Chondrocyte (in vitro differentiated cells): Measurements from ENCODE around the gene SMIM7. TPM values are rescaled to one million over a fixed set of nuclear protein-coding genes. Genes with fewer than 3 reads are reported as not detected.

Experiments
- DNase-seq: peaks from one replicate; pipeline ENCODE4 v3.0.0; 2021; ENCODE audit warnings: mixed read lengths, low spot score
- H3K27ac Mint-ChIP-seq: one replicate; pipeline ENCODE4 v1.8.0; 2021; ENCODE audit warnings: mild to moderate bottlenecking, moderate library complexity, mixed read lengths; ENCODE audit not compliant: unreplicated experiment
- H3K27me3 Mint-ChIP-seq: 2 replicates; pipeline ENCODE4 v1.8.0; 2021; ENCODE audit warnings: low read depth, mixed read lengths
- H3K36me3 Mint-ChIP-seq: 2 replicates; pipeline ENCODE4 v1.8.0; 2021; ENCODE audit warnings: low read depth, mixed read lengths
- H3K4me1 Mint-ChIP-seq: 2 replicates; pipeline ENCODE4 v1.8.0; 2021; ENCODE audit warnings: low read depth, mild to moderate bottlenecking, mixed read lengths
- H3K4me3 Mint-ChIP-seq: one replicate; pipeline ENCODE4 v1.8.0; 2021; ENCODE audit warnings: mild to moderate bottlenecking, moderate library complexity, mixed read lengths; ENCODE audit not compliant: unreplicated experiment
- H3K9me3 Mint-ChIP-seq: 2 replicates; pipeline ENCODE4 v1.8.0; 2021; ENCODE audit warnings: low read depth, mixed read lengths
- total RNA-seq: library from RNA; stranded (reverse); gene quantifications from 3 replicates; pipeline ENCODE4 v1.2.1, GENCODE V29; 2021
- TF ChIP-seq, protein P1 (sequence below): fragments of 200-600 bp; sonication (generic); IDR thresholded peaks from 2 replicates; pipeline ENCODE4 v1.5.0; 2021; ENCODE audit warnings: antibody characterized with exemption, mild to moderate bottlenecking, moderate library complexity

SMIM7 gene
- total RNA-seq, 1 donor from 2014 or later: 47.7 TPM

DNA sequence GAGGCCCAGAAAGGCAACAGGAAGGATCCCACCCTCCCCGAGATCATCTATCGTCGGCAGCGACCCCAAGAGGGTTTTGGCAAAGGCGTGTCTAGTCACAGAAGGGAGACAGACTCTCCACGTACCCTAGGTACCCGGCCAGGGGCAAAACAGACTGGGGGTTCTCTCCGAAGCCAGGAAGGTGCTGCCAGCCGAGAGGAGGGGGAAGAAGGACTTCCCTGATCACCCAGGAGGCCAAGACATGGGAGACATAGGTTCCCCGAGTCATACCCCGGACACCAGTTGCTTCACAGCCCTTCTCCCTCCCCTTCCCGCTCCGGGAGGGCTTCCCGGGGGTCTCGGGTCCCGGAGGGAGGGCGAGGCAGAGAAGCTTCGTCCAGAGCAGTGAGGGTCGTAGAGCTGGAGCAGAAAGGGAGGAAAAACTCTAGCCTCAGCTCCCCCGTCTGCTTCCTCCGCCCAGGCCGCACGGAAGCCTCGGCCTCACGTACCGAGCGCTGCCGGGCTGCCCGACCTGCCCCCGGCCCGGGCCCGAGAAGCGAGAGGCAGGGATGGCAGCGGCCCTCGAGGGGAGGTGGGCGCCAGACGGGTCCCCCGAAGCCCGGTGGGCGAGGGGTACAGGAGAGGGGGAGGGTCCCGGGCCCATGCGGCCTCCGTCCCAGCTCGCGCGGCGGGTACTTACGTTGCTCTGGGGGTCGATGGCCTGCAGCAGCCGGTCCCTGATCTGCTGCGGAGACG, 32.6 kb downstream of the SMIM7 start:
- H3K27me3 Mint-ChIP-seq: no peaks in the 10 kb centered on the region
- peaks cover 4% of the 10 kb centered on the region for H3K36me3 Mint-ChIP-seq
- no peak for DNase-seq
- peaks cover 32% of the 10 kb centered on the region for H3K4me1 Mint-ChIP-seq
- H3K9me3 Mint-ChIP-seq: no peaks in the 10 kb centered on the region
- TF ChIP-seq, protein P1, sequence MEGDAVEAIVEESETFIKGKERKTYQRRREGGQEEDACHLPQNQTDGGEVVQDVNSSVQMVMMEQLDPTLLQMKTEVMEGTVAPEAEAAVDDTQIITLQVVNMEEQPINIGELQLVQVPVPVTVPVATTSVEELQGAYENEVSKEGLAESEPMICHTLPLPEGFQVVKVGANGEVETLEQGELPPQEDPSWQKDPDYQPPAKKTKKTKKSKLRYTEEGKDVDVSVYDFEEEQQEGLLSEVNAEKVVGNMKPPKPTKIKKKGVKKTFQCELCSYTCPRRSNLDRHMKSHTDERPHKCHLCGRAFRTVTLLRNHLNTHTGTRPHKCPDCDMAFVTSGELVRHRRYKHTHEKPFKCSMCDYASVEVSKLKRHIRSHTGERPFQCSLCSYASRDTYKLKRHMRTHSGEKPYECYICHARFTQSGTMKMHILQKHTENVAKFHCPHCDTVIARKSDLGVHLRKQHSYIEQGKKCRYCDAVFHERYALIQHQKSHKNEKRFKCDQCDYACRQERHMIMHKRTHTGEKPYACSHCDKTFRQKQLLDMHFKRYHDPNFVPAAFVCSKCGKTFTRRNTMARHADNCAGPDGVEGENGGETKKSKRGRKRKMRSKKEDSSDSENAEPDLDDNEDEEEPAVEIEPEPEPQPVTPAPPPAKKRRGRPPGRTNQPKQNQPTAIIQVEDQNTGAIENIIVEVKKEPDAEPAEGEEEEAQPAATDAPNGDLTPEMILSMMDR: peak; percentile 6
- H3K4me3 Mint-ChIP-seq: peak overlapping the region; percentile 89
- H3K27ac Mint-ChIP-seq: peak overlapping the region; percentile 95

DNA sequence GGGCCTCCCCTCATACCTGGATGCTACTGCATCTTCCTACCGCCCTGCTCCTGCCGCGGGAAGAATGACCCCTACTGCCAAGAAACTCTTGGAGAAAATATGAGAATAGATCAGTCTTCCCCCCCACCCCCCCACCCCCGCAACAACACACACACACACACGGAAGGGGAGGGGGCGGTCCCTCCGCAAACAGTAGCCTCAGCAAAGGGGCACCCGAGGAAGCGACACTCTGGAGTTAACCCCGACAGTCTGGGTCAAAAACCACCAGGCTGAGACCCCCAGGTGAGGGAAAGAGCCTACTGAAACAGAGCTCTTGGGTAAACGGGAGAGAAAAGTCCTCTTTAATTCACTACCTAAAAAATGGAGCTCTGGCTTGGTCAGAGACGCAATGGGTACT, 33.1 kb downstream of the SMIM7 start:
- TF ChIP-seq, protein P1: no peak
- Mint-ChIP-seq H3K27me3 (no peaks in the 10 kb centered on the region), H3K9me3 (no peaks in the 10 kb centered on the region), H3K36me3 (peaks cover 2% of the 10 kb centered on the region), H3K27ac (peak overlapping the region; percentile 95), H3K4me1 (peaks cover 32% of the 10 kb centered on the region), H3K4me3 (peak overlapping the region; percentile 89)
- DNase-seq: no peak

DNA sequence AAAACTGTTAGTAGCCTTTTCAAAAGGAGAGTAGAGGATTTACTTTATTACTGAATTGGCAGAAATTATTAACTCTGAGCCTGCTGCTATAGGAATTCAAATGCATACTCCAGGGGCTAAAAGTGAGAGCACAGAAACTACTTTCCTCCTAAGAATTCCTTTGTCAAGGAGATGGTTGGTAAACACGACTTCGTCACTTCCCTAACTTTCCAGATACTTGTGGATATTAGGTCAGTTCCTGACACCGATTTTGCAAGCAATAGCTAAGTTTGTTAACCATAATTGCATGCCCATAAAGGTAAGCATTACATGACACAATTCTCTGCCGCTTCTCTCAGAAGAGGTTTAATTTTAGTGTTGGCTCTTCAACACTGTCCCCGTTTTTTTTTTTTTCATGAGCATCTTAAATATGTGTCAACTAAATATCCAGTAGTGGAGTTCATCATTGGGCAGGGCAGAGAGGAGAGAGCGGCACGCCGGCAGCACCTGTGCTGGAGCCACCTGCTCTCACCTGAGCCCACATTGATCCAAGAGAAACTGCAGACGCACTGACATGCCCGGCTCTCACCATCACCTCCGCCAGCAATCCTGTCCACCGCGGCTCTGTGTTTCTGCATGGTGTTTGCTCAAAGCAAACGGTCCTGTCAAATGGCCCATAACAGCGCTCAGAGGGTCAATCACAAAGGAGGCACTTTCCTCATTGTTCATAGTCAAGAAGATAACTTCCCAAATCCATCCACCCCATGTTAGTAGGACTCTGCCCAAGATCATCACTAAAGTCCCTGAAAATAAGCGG, 34.6 kb downstream of the SMIM7 start:
- Mint-ChIP-seq H3K27ac (peak overlapping the region; percentile 20), H3K36me3 (no peaks in the 10 kb centered on the region), H3K9me3 (no peaks in the 10 kb centered on the region), H3K27me3 (no peaks in the 10 kb centered on the region), H3K4me3 (no peak overlapping the region), H3K4me1 (peaks cover 34% of the 10 kb centered on the region)
- no peak for DNase-seq
- TF ChIP-seq, protein P1: no peak

DNA sequence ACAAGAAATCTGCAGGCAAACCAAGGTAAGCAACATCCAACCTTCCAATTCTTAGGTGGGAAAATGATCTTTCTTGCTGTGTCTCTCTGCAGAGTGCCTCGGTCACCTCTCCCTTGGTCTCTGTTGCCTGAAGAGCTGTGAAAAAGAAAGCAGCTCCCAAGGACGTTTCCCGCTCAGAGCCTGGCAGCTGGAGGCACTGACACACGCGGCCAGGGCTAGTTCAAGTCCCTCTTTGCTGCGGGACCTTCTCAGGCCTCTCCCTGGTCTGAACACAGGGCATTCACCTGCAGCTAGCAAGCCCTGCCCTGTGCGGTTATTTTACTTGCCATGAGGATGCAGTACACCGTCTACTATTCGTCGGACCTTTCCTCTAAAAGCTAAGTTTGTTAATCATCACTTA, 35.7 kb downstream of the SMIM7 start:
- Mint-ChIP-seq H3K27ac (no peak overlapping the region), H3K9me3 (no peaks in the 10 kb centered on the region), H3K4me3 (no peak overlapping the region), H3K36me3 (no peaks in the 10 kb centered on the region), H3K4me1 (peaks cover 37% of the 10 kb centered on the region), H3K27me3 (no peaks in the 10 kb centered on the region)
- DNase-seq: no peak
- TF ChIP-seq, protein P1: no peak

DNA sequence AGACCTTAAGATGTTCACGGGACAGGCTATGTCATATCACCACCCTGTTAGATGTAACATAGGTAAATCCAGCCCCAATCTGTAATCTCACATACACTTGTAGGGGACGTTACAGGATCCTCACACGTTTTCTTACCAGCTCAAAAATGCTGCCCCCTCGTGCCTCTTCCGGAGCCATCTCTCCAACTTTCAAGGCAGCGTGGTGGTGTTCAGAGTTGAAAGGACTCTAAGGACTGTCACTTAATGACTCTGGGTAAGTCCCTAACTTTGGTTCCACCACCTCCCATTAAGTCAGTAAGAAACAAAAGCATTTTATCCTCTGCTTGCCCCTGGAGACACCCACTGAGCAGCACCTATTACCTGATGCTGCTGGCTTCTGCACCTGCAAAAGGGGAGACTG, 36.4 kb downstream of the SMIM7 start:
- no peak for DNase-seq
- Mint-ChIP-seq H3K4me3 (no peak overlapping the region), H3K9me3 (no peaks in the 10 kb centered on the region), H3K4me1 (peaks cover 38% of the 10 kb centered on the region), H3K36me3 (no peaks in the 10 kb centered on the region), H3K27ac (no peak overlapping the region), H3K27me3 (no peaks in the 10 kb centered on the region)
- TF ChIP-seq, protein P1: no peak
